HG03457 (cell line): ENCODE results near the gene PCDHGA11.
"Not testable (repeated sequence)": the region's sequence is repeated elsewhere in the genome, so short reads cannot be mapped to it uniquely, and the experiment has no call there.

Experiments used
- ATAC-seq: cut with Tn5 transposase; IDR thresholded peaks from one replicate; pipeline ENCODE4 v1.9.1; 2021; ENCODE audit warnings: moderate number of reproducible peaks; ENCODE audit not compliant: unreplicated experiment

Gene PCDHGA11

DNA sequence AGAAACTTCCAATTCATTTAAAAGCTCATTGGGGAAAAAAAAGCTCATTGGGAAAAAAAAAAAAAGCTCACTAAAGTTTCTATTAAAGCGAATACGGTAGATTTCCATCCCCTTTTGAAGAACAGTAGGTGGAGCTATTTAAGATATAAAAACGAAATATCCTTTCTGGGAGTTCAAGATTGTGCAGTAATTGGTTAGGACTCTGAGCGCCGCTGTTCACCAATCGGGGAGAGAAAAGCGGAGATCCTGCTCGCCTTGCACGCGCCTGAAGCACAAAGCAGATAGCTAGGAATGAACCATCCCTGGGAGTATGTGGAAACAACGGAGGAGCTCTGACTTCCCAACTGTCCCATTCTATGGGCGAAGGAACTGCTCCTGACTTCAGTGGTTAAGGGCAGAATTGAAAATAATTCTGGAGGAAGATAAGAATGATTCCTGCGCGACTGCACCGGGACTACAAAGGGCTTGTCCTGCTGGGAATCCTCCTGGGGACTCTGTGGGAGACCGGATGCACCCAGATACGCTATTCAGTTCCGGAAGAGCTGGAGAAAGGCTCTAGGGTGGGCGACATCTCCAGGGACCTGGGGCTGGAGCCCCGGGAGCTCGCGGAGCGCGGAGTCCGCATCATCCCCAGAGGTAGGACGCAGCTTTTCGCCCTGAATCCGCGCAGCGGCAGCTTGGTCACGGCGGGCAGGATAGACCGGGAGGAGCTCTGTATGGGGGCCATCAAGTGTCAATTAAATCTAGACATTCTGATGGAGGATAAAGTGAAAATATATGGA, 9.7 kb downstream of the PCDHGA11 start, which contains the start of gene PCDHGA12:
Gene PCDHGA12 (plus strand): TSS at position 176 of the 782 bp plus-strand sequence. CDS start 253 bp downstream, at position 429.
- ATAC-seq = peak; percentile 94

DNA sequence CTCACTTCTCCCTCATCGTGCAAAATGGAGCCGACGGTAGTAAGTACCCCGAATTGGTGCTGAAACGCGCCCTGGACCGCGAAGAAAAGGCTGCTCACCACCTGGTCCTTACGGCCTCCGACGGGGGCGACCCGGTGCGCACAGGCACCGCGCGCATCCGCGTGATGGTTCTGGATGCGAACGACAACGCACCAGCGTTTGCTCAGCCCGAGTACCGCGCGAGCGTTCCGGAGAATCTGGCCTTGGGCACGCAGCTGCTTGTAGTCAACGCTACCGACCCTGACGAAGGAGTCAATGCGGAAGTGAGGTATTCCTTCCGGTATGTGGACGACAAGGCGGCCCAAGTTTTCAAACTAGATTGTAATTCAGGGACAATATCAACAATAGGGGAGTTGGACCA, 10.4 kb downstream of the PCDHGA11 start:
- ATAC-seq = no peak

DNA sequence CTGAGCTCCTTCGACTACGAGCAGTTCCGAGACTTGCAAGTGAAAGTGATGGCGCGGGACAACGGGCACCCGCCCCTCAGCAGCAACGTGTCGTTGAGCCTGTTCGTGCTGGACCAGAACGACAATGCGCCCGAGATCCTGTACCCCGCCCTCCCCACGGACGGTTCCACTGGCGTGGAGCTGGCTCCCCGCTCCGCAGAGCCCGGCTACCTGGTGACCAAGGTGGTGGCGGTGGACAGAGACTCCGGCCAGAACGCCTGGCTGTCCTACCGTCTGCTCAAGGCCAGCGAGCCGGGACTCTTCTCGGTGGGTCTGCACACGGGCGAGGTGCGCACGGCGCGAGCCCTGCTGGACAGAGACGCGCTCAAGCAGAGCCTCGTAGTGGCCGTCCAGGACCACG, 11.5 kb downstream of the PCDHGA11 start:
- not testable (repeated sequence) for ATAC-seq

DNA sequence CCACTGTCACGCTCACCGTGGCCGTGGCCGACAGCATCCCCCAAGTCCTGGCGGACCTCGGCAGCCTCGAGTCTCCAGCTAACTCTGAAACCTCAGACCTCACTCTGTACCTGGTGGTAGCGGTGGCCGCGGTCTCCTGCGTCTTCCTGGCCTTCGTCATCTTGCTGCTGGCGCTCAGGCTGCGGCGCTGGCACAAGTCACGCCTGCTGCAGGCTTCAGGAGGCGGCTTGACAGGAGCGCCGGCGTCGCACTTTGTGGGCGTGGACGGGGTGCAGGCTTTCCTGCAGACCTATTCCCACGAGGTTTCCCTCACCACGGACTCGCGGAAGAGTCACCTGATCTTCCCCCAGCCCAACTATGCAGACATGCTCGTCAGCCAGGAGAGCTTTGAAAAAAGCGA, 11.9 kb downstream of the PCDHGA11 start:
- not testable (repeated sequence) for ATAC-seq

DNA sequence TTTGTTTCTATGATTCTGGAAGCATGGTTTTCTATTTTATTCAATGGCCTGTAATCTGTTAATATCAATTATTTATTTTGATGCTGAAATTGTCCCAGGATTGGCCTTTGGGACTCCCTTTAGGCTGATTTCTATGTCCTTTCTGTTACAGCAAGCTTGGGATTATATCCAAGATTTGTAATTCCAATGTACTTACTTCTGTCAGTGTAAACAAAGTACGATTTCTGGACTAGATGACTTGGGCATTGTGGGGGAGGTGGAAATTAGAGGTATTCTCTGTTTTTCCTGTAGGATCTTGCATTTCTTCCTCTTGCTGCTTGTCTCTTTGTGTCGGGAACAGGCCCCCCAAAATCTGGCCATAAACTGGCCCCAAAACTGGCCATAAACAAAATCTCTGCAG, 13.2 kb downstream of the PCDHGA11 start:
- ATAC-seq = no peak

DNA sequence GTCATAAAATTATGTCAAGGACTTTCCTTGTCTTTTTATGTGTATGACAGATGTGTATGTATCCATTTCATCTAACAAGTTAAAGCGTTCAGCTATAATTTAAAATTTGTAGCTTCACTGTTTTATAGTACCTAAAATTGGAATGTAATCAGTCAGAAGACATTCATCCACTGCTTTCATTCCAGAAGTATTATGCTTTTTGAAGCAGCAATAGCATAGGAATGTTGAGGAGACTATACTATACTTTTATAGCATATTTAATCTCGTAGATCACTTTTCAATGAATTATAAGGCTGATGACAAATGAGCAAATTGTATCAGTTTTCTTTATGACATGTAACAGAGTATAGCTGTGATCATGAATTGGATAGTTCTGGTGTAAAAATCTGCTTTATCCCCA, 16.4 kb downstream of the PCDHGA11 start:
- no peak for ATAC-seq

DNA sequence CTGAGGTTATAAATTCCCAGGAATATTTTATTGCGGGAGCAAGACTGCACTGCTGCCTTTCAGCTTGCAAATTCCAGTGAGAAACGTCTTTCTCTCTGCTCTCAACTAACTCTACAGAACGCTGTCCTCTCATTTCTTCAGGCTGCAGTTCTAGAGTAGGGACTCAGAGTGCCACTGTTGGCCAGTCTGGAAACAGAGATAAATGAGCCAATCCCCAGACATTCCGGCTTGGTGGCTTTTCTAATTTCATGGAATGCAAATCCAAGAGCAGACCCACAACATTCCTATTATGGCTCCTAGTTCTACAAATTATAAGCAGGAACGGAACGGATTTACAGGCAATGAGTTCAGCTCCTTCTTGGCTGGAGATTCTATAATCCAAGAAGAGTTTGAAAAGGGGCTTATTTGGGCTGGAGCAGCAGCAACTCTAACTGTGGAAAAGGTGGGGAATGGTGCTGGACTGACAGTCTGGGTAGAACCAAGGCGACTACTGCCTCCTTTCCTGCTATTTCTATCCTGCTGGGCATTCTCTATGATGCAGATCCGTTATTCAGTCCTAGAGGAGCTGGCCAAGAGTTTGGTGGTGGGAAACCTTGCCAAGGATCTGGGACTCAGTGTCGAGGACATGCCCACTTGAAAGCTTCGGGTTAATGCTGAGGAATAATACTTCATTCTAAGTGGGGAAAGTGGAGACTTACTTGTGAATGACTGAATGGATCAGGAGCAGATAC, 18.7 kb downstream of the PCDHGA11 start:
- no peak for ATAC-seq

DNA sequence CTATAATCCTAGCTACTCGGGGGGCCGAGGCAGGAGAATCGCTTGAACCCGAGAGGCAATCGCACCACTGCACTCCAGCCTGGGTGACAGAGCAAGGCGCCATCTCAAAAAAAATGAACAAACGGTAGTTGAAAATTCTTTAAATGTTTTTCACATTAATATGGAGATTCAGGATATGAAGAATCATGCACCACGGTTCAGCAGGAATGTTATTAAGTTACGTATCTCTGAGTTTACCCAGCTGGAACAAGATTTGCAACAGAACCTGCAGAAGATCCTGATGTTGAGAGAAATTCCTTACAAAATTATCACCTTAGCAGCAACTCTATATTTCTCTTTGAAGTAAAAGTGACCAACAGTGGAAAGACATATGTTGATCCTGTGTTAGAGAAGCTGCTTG, 19.5 kb downstream of the PCDHGA11 start:
- ATAC-seq = no peak

DNA sequence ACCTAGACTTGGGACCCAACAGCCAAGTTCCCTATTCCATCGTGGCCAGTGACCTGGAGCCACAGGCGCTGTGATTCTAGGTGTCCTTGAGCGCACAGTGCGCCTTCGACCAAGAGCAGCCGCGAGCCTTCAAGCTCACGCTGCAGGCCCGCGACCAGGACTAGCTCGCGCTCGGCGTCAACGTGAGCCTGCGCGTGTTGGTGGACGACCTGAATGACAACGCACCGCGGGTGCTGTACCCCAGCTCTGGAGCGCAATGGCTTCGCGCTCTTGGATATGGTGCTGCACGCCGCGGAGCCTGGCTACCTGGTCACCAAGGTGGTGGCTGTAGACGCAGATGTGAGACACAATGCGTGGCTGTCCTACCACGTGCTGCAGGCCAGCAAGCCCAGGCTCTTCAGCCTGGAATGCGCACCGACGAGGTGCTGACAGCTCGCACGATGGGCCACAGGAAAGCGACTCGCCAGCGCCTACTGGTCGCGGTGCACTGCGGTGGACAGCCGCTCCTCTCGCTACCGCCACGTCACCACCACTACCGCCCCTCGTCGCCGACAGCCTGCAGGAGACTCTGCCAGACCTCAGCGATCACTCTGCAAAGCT, 20.8 kb downstream of the PCDHGA11 start:
- ATAC-seq = no peak

DNA sequence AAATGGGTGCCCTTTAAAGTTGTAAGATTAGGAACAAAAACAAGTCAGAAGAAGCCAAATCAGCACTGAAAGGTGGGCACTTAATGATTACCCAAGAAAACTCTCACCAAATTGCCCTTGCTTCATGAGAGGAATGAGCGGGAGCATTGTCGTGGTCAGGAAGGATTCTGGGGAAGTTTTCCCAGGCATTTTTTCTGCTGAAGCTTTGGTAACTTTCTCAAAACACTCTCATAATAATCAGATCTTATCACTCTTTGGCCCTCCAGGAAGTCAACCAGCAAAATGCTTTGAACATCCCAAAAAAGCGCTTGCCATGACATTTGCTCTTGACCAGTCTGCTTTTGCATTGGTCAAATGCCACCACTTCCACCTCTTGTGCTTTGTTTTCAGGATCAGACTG, 44.5 kb downstream of the PCDHGA11 start:
- ATAC-seq = no peak
